AG09319 (cell line): ENCODE measurements around the gene TRANK1.

Experiments
- DNase-seq: peaks from one replicate; pipeline ENCODE4 v3.0.0-alpha.2; 2010; ENCODE audit warnings: low read depth; ENCODE audit errors: extremely low read depth
- CTCF ChIP-seq: IDR thresholded peaks from 2 replicates; pipeline ENCODE4 v1.5.1; 2011; ENCODE audit warnings: low read depth, mild to moderate bottlenecking, inconsistent platforms, low read length, moderate library complexity

TRANK1 gene

DNA sequence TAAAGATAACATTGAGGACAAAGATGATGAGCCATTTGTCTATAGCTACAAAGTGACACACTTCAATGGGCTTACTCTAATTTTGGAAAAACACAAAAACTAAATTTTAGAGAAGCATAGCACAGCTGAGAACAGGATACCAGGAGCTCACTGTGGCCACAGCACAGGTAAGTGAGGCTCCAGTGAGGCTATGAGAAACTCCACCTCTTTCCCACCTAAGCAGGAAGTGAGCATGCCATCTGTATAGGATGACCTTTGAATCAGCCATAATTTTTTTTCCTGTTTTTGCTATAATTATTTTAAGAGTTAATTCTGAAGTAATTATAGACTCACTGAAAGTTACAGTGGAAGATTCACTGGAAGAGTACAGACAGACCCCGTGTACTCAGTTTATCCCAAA lies 98.4 kb downstream of the TRANK1 start:
- no peak for TF ChIP-seq CTCF
- DNase-seq: no peak

GRCh38 chr3:36843065-36844051 lies 101.5 kb downstream of the TRANK1 start:
- DNase-seq: no peak
- peak; percentile 40 for TF ChIP-seq CTCF

DNA sequence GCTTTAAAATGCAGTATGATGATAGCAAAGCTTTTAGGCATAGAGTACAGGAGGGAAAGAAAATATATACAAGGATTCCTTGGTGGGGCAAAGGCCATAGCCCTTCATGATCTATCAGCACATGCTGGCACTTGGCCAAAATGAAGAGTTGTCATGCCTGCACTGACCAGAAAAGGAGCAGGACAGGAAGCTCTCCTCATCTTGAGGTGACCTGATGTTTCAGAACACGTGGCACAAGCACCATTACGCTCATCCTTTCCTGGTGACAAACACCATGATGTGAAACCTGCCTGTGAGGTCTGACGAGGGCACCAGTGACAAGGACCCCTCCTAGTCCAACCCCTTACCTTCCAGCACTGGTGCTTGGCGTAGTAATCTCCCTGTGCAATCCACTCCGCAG lies 102.6 kb downstream of the TRANK1 start:
- no peak for DNase-seq
- TF ChIP-seq CTCF: no peak

GRCh38 chr3:36840453-36840921 lies 104.4 kb downstream of the TRANK1 start:
- DNase-seq: peak; percentile 19
- no peak for TF ChIP-seq CTCF

GRCh38 chr3:36837089-36837488 lies 107.8 kb downstream of the TRANK1 start:
- TF ChIP-seq CTCF: peak; percentile 7; the same call in 1 of the 2 replicates
- no peak for DNase-seq

DNA sequence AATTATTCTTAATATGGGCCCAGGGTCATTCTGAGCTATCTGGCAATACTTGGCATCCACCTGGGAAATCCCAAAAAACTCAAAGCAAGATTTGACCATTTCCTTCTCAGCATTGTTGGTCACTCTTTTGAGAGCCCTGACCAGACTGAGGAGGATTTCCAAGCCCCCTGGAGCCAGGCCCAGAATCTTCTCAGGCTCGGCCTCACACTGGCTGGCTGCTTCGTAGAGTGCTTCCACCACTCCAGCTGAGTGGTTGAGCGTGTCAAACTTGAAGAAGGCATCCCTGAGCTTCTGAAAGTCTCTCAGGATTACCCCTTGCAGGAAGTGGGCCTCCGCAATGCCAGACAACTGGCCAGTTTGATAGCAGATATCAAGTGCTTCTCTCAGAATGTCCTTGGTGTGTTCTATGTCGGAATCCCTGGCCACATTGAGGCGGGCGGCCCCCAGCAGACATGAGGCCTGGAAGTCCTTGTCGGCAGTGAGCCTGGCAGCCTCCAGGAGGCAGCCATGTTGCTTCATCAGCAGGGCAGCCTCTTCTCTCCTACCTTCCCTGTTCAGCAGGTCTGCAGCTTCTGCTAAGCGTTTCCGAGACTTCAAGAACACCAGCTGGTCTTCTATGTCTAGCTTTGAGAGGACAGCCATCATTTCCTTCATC lies 111.6 kb downstream of the TRANK1 start:
- no peak for DNase-seq
- TF ChIP-seq CTCF: no peak

- no peak for DNase-seq
- no peak for TF ChIP-seq CTCF
Measured at GRCh38 chr3:36832406-36832805, 112.4 kb downstream of the TRANK1 start.
